Measurements from ENCODE around the gene TMC8.

DNA sequence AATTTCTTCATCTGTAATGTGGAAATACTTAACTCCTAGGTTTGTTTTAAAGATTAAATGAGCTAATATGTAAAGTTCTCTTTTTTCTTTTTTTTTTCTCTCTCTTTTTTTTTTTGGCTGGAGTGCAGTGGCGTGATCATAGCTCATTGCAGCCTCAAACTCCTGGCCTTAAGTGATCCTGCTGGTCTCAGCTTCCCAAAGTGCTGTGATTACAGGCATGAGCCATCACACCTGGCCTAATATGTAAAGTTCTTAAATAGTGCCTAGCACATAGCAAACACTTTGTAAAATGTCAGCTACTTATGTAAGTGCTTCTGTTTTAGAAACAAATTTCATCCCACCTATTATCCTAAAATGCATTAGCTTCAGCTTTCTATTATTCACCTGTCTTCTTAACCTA is 42.0 kb upstream of the TMC8 start:
- TF ChIP-seq, protein P1, sequence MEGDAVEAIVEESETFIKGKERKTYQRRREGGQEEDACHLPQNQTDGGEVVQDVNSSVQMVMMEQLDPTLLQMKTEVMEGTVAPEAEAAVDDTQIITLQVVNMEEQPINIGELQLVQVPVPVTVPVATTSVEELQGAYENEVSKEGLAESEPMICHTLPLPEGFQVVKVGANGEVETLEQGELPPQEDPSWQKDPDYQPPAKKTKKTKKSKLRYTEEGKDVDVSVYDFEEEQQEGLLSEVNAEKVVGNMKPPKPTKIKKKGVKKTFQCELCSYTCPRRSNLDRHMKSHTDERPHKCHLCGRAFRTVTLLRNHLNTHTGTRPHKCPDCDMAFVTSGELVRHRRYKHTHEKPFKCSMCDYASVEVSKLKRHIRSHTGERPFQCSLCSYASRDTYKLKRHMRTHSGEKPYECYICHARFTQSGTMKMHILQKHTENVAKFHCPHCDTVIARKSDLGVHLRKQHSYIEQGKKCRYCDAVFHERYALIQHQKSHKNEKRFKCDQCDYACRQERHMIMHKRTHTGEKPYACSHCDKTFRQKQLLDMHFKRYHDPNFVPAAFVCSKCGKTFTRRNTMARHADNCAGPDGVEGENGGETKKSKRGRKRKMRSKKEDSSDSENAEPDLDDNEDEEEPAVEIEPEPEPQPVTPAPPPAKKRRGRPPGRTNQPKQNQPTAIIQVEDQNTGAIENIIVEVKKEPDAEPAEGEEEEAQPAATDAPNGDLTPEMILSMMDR (IDR thresholded peaks at IDR 0.05; ENCODE audit: low read depth, low read length, missing input control): no peak
- no peak for TF ChIP-seq TAF1 (conservative IDR thresholded peaks at IDR 0.05)
- no peak for TF ChIP-seq RAD21 (IDR thresholded peaks at IDR 0.05)
- no peak for TF ChIP-seq JUND (IDR thresholded peaks at IDR 0.05)
- TF ChIP-seq, protein P2, sequence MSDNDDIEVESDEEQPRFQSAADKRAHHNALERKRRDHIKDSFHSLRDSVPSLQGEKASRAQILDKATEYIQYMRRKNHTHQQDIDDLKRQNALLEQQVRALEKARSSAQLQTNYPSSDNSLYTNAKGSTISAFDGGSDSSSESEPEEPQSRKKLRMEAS (IDR thresholded peaks at IDR 0.05): no peak
- TF ChIP-seq REST (IDR thresholded peaks at IDR 0.05): no peak
- TF ChIP-seq HNF4G (IDR thresholded peaks at IDR 0.05): no peak
- TF ChIP-seq EGR1 (IDR thresholded peaks at IDR 0.05; ENCODE audit: low read depth in 2 of 2): no peak
- no peak for TF ChIP-seq YY1 (IDR thresholded peaks at IDR 0.05)
- TF ChIP-seq RXRA (IDR thresholded peaks at IDR 0.05): no peak

Data from liver (tissue), 3 donors.